Cerebellar cortex (tissue), 1 donor: ENCODE measurements around the gene RAB17.

Experiments used
- DNase-seq: peaks from one replicate; pipeline ENCODE4 v3.0.0-alpha.2; 2015; ENCODE audit warnings: low spot score

Gene RAB17

GRCh38 chr2:237536083-237536415 is 54.5 kb downstream of the RAB17 start:
- no peak for DNase-seq

GRCh38 chr2:237535385-237536082 is 55.0 kb downstream of the RAB17 start:
- no peak for DNase-seq

- DNase-seq: no peak
These were observed 56.2 kb downstream of the RAB17 start for GRCh38 chr2:237534380-237534779.

GRCh38 chr2:237533668-237534161 is 56.8 kb downstream of the RAB17 start:
- DNase-seq: no peak

- DNase-seq: no peak
These were observed 58.4 kb downstream of the RAB17 start for GRCh38 chr2:237532160-237532559.

- no peak for DNase-seq
These were observed 59.8 kb downstream of the RAB17 start for GRCh38 chr2:237530472-237531433.

GRCh38 chr2:237529452-237530402 is 60.8 kb downstream of the RAB17 start:
- DNase-seq: no peak

GRCh38 chr2:237527766-237528165 is 62.8 kb downstream of the RAB17 start:
- no peak for DNase-seq

GRCh38 chr2:237527233-237527632 is 63.3 kb downstream of the RAB17 start:
- DNase-seq: no peak

- no peak for DNase-seq
These were observed 64.9 kb downstream of the RAB17 start for GRCh38 chr2:237525559-237526157.

- DNase-seq: no peak
These were observed 65.9 kb downstream of the RAB17 start for GRCh38 chr2:237524631-237525030.
